GM12874 (cell line): ENCODE results near the gene CSHL1.
"Not testable (repeated sequence)": the region's sequence is repeated elsewhere in the genome, so short reads cannot be mapped to it uniquely, and the experiment has no call there.

Experiments
- CTCF ChIP-seq: IDR thresholded peaks from 2 replicates; pipeline ENCODE4 v1.5.1; 2011; ENCODE audit warnings: low read depth, mild to moderate bottlenecking, control low read depth, low read length, moderate library complexity; ENCODE audit not compliant: insufficient read depth

CSHL1 gene

DNA sequence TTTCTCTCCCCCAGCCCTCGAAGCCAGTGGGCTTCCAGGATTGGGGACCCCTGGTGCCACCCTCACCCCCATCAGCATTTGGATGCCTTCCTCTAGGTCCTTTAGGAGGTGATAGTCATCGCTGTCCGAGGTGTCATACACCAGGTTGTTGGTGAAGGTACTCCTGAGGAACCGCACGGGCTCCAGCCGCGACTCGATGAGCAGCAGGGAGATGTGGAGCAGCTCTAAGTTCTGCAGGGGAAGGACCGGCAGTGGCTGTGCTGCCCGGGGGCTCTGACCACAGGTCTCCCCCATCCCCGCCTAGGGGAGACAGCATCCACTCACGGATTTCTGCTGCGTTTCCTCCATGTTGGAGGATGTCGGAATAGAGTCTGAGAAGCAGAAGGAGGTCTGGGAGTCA is 962 bp downstream of the CSHL1 start:
- TF ChIP-seq CTCF: no peak

GRCh38 chr17:63907161-63907778 is 3.8 kb downstream of the CSHL1 start:
- 0 out of 2 replicates have a peak, but pooled peaks have one; percentile 9 for TF ChIP-seq CTCF

DNA sequence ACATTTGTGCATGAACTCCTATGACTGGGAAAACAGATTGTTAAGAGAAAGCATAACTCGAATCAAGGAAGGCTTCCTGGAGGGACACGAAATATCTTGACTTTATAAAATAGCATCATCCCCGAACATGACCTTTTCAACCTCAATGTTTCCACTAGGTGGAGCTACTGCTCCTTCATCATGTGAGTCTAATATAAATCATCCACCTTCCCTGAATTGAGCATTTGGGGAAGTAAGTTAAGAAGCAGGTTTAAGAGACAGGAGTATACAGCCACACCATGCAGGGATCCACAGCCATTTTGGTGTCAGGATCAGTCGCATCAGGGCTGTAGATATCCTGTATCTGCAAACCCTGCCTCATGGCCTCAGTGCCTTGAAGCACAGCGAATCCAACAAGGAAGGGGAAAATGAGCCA is 7.3 kb downstream of the CSHL1 start:
- TF ChIP-seq CTCF: peak; percentile 19; the same call in 1 of the 2 replicates

DNA sequence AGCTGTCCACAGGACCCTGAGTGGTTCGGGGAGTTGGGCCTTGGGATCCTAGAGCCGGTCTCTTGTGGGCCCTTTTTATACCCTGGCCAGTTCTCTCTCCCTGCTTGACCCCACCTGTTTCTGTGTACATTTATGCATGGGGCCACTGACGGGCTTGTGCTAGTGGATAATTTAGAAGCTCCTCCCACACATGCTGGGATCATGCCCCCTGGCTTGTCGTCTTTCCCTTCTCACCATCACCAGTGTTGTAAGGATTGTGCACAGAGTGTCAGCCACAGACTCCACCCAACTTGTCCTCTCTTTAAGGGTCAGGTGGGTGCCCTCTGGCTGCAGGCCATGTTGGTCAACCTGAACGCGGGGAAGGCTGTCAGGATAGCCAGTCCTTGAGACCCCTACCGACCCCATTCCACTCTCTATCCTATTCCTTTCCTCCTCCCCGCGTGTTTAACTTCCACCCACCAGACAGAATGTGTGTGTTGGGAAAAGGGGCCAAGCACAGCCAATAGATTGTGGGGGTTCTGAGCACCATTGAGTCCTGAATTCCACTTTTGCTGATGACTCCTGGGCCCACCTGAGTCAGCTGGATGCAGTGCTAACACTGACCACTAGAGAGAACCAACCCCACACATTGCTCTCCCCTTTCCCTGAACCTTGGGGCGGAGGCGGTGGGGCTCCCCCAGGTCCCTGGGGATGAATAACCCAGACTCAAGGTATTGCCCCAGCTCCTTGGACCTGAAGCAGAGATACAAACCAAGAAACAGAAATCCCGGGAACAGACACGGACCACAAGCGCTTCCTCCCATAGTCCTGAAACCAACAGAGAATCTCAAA is 14.3 kb downstream of the CSHL1 start, which contains the start of gene CSH1:
Gene CSH1, minus strand, starts transcription at position 51 of the 831 bp plus-strand sequence. CDS start 63 bp downstream, outside the sequence.
- TF ChIP-seq CTCF: not testable (repeated sequence)

DNA sequence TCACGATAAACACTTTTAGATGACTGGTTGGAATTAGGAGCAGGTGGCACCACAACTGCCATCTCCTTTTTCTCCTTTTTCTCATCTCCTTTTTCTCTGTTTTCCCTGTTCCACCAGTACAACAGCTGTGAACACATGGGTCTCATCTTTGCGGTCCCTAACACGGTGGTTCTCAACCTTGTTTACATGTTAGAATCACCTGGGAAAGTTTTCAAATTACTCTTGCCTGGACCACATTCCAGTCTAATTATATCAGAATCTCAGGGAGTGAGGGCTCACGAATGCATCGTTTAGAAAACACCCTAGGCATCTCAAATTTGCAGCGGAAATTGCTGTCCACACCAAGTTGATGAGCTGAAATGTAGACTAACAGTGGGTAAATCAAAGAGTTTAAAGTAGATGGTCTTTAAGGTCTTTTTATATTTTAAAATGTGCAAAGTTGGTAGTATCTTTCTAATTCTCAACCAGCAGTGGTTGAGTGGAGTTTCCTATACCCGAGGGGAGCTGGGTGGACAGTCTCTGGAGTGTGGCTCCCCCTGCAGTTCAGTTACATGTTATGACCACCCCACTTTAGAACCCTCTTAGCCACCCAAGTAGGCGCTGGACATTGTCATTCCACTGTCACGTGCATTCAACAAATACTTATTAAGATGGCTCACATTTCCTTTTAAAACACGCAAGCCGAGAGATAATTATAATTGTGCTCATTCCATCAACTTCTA is 18.6 kb downstream of the CSHL1 start:
- peak; percentile 26; the same call in 1 of the 2 replicates for TF ChIP-seq CTCF

DNA sequence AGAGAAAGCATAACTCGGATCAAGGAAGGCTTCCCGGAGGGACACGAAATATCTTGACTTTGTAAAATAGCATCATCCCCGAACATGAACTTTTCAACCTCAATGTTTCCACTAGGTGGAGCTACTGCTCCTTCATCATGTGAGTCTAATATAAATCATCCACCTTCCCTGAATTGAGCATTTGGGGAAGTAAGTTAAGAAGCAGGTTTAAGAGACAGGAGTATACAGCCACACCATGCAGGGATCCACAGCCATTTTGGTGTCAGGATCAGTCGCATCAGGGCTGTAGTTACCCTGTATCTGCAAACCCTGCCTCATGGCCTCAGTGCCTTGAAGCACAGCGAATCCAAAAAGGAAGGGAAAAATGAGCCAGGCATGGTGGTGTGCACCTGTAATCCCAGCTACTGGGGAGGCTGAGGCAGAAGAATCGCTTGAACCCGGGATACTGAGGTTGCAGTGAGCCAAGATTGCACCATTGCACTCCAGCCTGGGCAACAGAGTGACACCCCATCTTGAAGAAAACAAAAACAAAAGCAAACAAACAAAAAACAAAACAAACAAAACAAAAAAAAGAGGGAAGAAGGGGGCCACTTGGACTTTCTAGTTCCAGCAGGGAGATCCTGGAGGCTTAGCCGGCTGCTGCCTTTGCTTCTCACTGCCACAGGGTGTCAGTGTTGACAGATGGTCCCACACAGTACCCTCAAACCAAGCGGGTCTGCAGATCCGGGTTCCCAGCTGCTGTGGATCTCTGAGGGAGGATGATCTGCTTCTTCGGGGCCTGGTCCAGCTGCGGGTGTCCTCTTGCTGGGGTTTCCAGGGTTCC is 21.8 kb downstream of the CSHL1 start:
- TF ChIP-seq CTCF: peak; percentile 46
